Muscle layer of duodenum (tissue), 2 donors: ENCODE measurements around the gene ISCU.

ENCODE experiments used
- H3K27ac ChIP-seq: one replicate; pipeline ENCODE4 v1.7.0; 2013; ENCODE audit warnings: mild to moderate bottlenecking, low read length
- H3K27me3 ChIP-seq: one replicate; pipeline ENCODE4 v1.7.0; 2013; ENCODE audit warnings: low read depth, mild to moderate bottlenecking, control low read depth, low read length
- H3K36me3 ChIP-seq, 2 donors: one replicate each; pipeline ENCODE4 v1.7.0; 2013; ENCODE audit warnings: low read length in 2 of 2, control low read depth in 1 of 2, mild to moderate bottlenecking in 1 of 2; ENCODE audit not compliant: insufficient read depth in 2 of 2, control insufficient read depth in 1 of 2
- H3K4me1 ChIP-seq, 2 donors: one replicate each; pipeline ENCODE4 v1.7.0; 2013; ENCODE audit warnings: low read length in 2 of 2, mild to moderate bottlenecking in 2 of 2, control low read depth in 1 of 2, moderate library complexity in 1 of 2; ENCODE audit not compliant: insufficient read depth in 2 of 2, control insufficient read depth in 1 of 2
- H3K4me3 ChIP-seq, 2 donors: one replicate each; pipeline ENCODE4 v1.7.0; 2013; ENCODE audit warnings: low read length in 2 of 2, low read depth in 1 of 2, mild to moderate bottlenecking in 1 of 2
- H3K9me3 ChIP-seq, 2 donors: one replicate each; pipeline ENCODE4 v1.7.0; 2013; ENCODE audit warnings: low read length in 2 of 2, control low read depth in 1 of 2, mild to moderate bottlenecking in 1 of 2; ENCODE audit not compliant: control insufficient read depth in 1 of 2
- donor health status: healthy.

ISCU gene

DNA sequence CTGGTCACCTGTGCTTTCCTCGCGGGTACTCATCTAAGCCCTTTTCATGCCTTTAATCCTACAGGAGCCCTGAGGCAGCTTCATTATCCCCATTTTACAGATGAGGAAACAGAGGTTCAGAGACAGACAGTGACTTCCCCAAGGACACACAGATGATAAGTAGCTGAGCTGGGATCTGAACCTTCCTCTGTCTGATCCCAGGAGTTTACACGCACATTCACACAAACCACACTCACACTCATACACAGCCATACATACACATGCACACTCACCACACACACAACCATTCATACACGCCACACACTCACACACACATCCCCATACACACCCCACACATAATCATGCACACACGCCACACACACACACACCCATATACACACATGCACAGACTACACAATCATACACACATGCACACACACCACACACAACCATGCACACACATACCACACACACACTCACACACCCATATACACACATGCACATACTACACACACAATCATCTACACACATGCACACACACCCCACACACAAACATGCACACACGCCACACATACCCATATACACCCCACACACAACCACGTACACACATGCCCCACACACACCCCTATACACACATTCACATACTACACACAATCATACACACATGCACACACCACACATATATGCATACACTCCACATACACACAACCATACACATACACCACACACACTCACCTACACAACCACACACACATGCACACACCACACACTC lies 32.7 kb downstream of the ISCU start:
- no peaks in the 10 kb centered on the region for H3K27me3 ChIP-seq
- no peaks in the 10 kb centered on the region for H3K9me3 ChIP-seq
- no peak overlapping the region for H3K4me3 ChIP-seq
- no peak overlapping the region for H3K27ac ChIP-seq
- no peaks in the 10 kb centered on the region for H3K36me3 ChIP-seq
- no peaks in the 10 kb centered on the region for H3K4me1 ChIP-seq

GRCh38 chr12:108595711-108596647 lies 33.6 kb downstream of the ISCU start:
- H3K9me3 ChIP-seq = no peaks in the 10 kb centered on the region
- H3K4me1 ChIP-seq = no peaks in the 10 kb centered on the region
- H3K36me3 ChIP-seq = no peaks in the 10 kb centered on the region
- no peak overlapping the region for H3K27ac ChIP-seq
- H3K4me3 ChIP-seq = peak overlapping the region in 1 of 2 donors; percentile 42
- no peaks in the 10 kb centered on the region for H3K27me3 ChIP-seq

GRCh38 chr12:108596854-108597558 lies 34.6 kb downstream of the ISCU start:
- Histone ChIP-seq H3K27ac (no peak overlapping the region), H3K36me3 (no peaks in the 10 kb centered on the region), H3K4me3 (peak overlapping the region; percentile 37 to 42), H3K9me3 (no peaks in the 10 kb centered on the region), H3K27me3 (no peaks in the 10 kb centered on the region), H3K4me1 (no peaks in the 10 kb centered on the region)

DNA sequence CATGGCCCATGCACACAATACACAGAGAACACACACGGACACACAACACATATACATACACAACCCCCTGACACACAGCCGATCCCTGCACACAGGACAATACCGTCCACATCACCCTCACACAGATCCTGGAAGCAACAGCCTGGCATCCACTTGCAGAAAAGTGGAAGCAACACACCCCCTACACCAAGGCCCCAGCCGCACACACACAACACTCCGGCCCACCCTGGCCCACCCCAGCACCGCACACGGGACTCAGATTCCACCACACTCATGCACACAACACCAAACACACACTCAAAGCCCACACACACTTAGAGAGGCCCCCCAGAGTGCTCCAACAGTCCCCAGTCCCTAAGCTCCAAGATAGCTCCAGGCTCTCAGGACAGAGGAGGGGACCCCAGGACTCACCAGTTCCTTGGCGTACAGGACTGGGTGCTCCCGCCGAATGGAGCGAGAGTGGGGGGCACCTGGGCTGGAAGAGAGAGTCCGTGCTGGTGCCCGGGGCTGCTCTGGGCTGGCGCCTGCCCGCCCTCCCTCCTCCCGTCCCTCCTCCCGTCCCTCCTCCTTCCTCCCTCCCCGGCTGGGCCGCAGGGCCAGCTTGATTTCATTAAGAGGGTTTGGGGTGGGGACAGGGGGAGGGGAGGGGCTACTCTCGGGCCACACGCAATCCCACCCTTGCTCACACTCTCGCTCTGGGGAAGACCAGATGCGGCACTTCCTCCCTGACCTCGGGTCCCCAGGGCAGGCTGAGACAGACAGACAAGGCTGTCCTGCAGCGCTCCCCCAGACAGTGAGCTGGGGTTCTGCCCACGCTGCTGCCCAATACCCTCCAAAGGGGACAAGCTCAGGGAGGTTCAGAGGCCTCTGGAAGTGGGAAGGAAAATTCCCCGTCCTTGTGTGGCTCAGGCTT lies 35.4 kb downstream of the ISCU start, which contains the start of gene TMEM119:
Gene TMEM119 (minus strand): TSS at position 526 of the 913 bp plus-strand sequence. CDS start 5,701 bp downstream, outside the sequence.
- Histone ChIP-seq H3K4me3 (peak within 1 kb of the TSS; percentile 37 to 42), H3K27ac (peak within 1 kb of the TSS; percentile 45), H3K4me1 (no peaks in the 10 kb centered on the region), H3K36me3 (no peaks in the 10 kb centered on the region), H3K9me3 (no peaks in the 10 kb centered on the region), H3K27me3 (no peaks in the 10 kb centered on the region)

DNA sequence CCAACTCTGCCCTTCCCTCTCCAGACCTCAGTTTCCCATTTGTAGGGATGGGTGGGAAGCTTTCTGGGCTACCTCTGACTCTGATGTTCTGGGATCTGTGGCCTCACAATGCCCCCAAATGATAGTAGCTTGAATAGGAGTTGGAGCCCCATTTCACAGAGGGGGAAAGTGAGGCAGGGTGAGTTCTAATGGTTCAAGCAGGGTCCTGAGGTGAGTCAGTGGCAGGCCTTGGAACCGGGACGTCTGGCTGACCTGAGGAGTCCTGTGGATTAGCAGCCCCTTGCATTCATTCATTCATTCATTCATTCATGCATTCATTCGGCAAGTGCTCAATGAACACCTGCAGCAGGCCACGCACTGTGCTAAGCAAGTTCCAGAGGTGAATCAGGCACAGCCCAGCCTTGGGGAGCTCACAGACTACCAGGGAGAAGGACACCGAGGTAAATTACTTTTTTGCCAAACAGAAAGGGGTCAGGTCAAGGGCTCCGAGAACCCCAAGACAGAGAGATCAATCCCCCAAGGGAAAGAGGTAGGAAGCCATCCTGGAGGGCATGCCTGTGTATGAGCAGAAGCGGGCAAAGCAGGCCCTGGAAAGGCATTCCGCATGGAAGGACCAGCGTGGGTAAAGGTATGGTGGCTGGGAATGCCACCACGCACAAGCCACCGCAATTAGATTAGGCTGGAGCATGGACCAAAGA lies 36.3 kb downstream of the ISCU start:
- H3K4me3 ChIP-seq = no peak overlapping the region
- no peaks in the 10 kb centered on the region for H3K36me3 ChIP-seq
- H3K4me1 ChIP-seq = no peaks in the 10 kb centered on the region
- H3K27ac ChIP-seq = peak overlapping the region; percentile 45
- H3K9me3 ChIP-seq = no peaks in the 10 kb centered on the region
- H3K27me3 ChIP-seq = no peaks in the 10 kb centered on the region

DNA sequence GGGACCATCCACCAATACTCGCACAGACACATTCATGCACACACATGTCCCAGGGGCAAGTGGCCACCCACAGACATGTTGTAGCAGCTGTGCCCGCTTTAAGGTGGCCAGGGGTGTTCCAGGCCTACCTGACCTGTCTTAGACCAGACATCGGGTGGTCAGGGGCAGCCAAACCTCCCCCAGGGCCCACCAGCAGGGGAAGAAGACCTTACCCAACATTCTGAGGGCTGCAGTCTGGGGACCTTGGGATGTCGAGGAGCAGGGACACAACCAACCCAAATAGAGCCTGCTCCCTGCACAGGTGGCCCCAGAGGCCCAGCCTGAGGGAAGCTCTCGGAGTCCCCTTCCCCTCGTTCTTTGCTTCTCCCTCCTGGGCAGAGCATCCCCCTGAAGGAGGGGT lies 37.1 kb downstream of the ISCU start:
- Histone ChIP-seq H3K4me1 (no peaks in the 10 kb centered on the region), H3K27ac (no peak overlapping the region), H3K36me3 (no peaks in the 10 kb centered on the region), H3K4me3 (no peak overlapping the region), H3K27me3 (no peaks in the 10 kb centered on the region), H3K9me3 (no peaks in the 10 kb centered on the region)

DNA sequence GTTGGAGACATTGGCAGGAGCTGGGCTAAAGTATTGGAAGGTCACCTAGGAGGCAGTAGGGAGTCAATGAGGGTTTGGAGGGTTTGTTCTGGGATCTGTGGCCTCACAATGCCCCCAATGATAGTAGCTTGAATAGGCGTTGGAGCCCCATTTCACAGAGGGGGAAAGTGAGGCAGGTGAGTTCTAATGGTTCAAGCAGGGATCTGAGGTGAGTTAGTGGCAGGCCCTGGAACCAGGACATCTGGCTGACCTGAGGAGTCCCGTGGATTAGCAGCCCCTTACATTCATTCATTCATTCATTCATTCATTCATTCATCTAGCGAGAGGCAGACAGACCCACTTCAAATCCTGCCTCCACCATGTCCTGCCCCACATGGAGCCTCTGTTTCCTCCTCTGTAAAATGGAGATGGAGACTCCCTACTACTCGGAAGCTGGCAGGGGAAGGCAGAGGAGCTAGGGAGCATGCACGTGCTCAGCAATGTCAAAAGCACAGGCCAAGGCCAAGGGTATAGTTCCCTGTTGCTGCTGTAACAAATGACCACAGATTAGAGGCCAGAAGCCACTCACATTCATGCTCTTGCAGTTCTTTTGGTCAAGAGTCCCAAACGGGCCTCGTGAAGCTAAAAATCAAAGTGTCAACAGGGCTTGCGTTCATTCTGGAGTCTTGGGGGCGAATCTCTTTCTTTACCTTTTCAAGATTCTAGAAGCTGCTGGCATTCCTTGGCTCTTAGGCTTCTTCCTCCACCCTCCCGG lies 37.7 kb downstream of the ISCU start:
- Histone ChIP-seq H3K36me3 (no peaks in the 10 kb centered on the region), H3K27me3 (no peaks in the 10 kb centered on the region), H3K4me1 (no peaks in the 10 kb centered on the region), H3K9me3 (no peaks in the 10 kb centered on the region), H3K4me3 (no peak overlapping the region), H3K27ac (no peak overlapping the region)

- Histone ChIP-seq H3K4me3 (no peak overlapping the region), H3K27ac (no peak overlapping the region), H3K36me3 (no peaks in the 10 kb centered on the region), H3K9me3 (no peaks in the 10 kb centered on the region), H3K4me1 (no peaks in the 10 kb centered on the region), H3K27me3 (no peaks in the 10 kb centered on the region)
These were observed 38.3 kb downstream of the ISCU start for GRCh38 chr12:108600702-108601007.

- H3K27ac ChIP-seq = no peak overlapping the region
- no peak overlapping the region for H3K4me3 ChIP-seq
- H3K4me1 ChIP-seq = no peaks in the 10 kb centered on the region
- no peaks in the 10 kb centered on the region for H3K27me3 ChIP-seq
- H3K9me3 ChIP-seq = no peaks in the 10 kb centered on the region
- no peaks in the 10 kb centered on the region for H3K36me3 ChIP-seq
These were observed 39.9 kb downstream of the ISCU start for GRCh38 chr12:108602209-108602705.
